ENCODE results near the gene STK16. TPM values are rescaled to one million over a fixed set of nuclear protein-coding genes. Genes with fewer than 3 reads are reported as not detected.
"Not testable (repeated sequence)": the region's sequence is repeated elsewhere in the genome, so short reads cannot be mapped to it uniquely, and the experiment has no call there.

Gene STK16, protein sequence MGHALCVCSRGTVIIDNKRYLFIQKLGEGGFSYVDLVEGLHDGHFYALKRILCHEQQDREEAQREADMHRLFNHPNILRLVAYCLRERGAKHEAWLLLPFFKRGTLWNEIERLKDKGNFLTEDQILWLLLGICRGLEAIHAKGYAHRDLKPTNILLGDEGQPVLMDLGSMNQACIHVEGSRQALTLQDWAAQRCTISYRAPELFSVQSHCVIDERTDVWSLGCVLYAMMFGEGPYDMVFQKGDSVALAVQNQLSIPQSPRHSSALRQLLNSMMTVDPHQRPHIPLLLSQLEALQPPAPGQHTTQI
- polyA plus RNA-seq (ENCODE audit: insufficient read length in 4 of 4) = 10 to 100 TPM; 29.0 to 43.3 (median 36.4) TPM

DNA sequence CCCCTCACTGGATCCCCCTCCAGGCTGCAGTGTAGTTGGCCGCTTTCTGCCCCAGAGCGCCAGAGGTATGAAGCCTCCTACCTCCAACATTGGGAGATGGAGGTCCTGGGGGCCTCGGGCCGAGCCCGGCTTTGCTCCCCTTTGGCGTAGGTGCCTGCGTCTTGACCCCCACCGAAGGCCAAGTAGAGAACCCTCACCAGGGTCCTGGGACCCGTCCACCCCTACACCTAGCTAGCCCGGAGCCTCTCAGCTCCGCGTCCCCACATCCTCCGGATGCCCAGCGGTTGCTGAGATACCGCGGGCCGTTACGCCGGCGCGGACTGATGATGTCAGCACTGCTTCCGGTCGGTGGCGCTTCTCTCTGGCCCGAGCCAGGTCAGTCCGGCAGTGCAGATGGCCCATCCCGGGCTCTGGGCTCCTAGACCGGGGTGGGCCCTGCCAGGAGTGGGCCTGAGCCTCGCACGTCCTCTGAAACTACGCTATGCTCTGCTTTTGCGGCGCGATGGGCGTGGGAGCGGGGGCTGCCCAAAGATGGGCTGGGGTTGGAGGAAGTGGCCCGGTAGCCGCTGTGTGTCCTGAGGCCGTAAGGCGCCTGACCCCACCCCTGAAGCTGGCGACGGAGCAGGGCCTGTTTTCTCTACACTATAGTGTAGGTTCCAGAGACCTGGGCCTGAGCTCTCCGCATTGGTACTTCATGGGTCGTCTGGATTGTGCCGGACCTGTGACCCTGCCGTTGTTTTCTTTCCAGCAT is at the start of gene STK16, which contains the start of gene GLB1L:
Gene STK16, plus strand, starts transcription at position 332 of the 751 bp plus-strand sequence. CDS start 521 bp downstream, outside the sequence.
Gene GLB1L, minus strand, starts transcription at position 297 of the 751 bp plus-strand sequence. CDS start 1,871 bp downstream, outside the sequence.
- peak in 3 of 4 donors; percentile 86 to 89 (median 87) for DNase-seq (ENCODE audit: low read depth in 4 of 4, low spot score in 3 of 4)

DNA sequence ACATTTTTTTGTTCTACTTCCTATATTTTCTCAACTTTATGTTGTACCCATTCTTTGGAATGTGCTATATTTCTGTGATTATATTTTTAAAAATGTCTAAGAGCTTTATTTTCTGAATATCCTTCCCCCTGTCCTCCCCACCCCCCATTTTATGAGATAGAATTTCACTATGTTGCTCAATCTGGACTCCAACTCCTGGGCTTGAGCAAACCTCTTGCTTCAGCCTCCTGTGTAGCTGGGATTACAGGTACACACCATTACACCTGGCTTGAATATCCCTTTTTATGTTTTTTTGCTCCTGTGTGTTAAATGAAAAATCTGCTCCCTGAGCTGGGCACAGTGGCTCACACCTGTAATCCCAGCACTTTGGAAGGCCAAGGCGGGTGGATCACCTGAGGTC is 47.9 kb upstream of the STK16 start:
- DNase-seq (ENCODE audit: low read depth in 4 of 4, low spot score in 3 of 4) = no peak

DNA sequence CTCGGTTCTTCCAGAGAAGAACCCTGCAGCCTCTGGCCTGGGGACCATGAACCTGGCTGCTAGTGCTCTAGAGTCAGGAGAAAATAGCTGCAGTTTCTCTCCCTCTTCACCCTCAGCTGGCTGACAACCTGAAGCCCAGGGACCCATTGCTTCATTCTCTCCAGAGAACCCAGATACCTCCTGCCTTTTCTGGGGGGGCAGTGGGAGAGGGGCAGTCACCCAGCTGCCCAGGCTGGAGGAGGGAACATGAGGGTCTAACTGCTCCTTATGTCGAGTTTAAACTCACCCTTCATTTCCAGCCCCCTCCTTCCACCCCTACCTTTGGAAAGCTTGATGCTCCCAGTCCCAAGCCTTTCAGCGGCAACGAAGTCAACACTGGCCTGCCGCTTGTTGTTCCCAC is 46.3 kb upstream of the STK16 start:
- DNase-seq (ENCODE audit: low read depth in 4 of 4, low spot score in 3 of 4) = no peak

DNA sequence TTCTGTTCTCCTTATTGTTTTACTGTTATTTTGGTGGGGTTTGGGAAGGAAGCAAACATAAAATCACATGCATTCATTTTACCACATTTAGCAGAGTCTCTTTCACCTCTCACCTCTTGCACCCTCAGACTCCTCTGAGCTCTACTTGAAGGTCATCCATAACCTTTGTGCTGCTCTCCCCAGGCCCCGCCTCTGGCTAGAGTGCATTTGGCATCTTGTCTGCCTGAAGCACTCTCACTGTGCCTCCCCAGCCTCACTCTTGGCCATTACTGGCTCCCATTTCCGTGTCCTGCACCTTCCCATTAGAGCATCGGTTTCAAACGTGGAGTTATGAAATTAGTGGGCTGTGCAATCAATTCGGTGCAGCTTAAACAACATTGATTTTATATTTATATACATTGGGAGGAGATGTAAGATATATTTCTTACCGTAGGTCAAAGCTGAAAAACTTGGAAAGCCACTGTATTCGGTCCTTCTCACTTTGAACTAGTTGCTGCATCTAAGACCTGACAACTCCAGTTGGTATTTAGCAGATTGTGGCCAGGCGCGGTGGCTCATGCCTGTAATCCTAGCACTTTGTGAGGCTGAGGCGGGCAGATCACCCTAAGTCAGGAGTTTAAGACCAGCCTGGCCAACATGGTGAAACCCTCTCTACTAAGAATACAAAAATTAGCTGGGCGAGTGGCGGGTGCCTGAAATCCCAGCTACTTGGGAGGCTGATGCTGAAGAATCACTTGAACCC is 45.6 kb upstream of the STK16 start:
- no peak for DNase-seq (ENCODE audit: low read depth in 4 of 4, low spot score in 3 of 4)

DNA sequence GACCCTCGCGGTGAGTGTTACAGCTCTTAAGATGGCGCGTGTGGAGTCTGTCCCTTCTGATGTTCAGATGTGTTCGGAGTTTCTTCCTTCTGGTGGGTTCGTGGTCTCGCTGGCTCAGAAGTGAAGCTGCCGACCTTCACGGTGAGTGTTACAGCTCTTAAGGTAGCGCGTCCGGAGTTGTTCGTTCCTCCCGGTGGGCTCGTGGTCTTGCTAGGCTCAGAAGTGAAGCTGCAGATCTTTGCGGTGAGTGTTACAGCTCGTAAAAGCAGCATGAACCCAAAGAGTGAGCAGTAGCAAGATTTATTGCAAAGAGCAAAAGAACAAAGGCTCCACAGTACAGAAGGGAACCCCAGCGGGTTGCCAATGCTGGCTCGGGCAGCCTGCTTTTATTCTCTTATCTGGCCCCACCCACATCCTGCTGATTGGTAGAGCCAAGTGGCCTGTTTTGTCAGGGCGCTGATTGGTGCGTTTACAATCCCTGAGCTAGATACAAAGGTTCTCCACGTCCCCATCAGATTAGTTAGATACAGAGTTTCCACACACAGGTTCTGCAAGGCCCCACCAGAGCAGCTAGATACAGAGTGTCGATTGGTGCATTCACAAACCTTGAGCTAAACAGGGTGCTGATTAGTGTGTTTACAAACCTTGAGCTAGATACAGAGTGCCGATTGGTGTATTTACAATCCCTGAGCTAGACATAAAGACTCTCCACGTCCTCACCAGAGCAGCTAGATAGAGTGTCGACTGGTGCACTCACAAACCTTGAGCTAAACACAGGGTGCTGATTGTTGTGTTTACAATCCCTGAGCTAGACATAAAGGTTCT is 44.6 kb upstream of the STK16 start:
- DNase-seq (ENCODE audit: low read depth in 4 of 4, low spot score in 3 of 4) = not testable (repeated sequence)

DNA sequence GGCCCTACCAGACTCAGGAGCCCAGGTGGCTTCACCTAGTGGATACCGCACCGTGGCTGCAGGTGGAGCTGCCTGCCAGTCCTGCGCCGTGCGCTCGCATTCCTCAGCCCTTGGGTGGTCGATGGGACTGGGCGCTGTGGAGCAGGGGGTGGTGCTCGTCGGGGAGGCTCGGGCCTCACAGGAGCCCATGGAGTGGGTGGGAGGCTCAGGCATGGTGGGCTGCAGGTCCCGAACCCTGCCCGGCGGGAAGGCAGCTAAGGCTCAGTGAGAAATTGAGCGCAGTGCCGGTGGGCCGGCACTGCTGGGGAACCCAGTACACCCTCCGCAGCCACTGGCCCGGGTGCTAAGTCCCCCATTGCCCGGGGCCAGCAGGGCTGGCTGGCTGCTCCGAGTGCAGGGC is 43.9 kb upstream of the STK16 start:
- DNase-seq (ENCODE audit: low read depth in 4 of 4, low spot score in 3 of 4) = not testable (repeated sequence)

DNA sequence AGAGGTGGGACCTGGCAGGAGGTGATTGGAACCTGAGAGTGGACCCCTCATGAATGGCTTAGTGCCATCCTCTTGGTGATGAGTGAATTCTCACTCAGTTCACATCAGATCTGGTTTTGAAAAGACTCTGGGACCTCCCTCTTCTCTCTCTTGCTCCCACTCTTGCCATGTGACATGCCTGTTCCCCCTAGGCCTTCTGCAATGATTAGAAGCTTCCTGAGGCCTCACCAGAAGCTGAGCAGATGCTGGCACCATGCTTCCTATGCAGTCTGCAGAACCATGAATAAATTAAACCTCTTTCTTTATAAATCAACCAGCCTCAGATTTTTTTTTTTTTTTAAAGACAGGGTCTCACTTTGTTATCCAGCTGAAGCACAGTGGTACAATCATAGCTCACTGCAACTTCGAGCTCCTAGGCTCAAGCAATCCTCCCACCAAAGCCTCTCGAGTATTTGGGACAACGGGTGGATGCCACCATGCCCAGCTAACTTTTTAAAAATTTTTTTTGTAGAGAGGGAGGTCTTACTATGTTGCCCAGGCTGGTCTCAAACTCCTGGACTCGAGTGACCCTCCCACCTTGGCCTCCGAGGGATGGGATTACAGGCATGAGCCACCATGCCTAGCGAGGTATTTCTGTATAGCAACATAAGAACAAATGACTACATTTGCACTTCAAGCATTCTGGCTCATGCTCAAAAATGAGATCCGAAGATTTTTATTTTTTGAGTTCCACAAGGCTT is 40.7 kb upstream of the STK16 start:
- DNase-seq (ENCODE audit: low read depth in 4 of 4, low spot score in 3 of 4) = no peak

DNA sequence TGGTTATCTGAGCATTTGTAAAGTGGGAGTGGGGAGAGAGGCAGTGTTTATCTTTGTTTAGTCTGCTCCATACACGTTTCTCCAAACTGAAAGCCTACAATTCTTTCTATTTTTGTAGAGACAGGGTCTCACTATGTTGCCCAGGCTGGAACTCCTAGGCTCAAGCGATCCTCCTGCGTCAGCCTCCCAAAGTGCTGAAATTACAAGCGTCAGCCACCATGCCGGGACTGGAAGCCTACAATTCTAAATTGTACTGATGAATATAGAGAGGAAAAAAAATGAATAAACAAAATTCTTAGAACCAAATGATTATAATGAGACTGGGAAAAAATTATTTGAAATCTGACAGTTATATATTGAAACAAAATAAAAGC is 40.1 kb upstream of the STK16 start:
- DNase-seq (ENCODE audit: low read depth in 4 of 4, low spot score in 3 of 4) = no peak

DNA sequence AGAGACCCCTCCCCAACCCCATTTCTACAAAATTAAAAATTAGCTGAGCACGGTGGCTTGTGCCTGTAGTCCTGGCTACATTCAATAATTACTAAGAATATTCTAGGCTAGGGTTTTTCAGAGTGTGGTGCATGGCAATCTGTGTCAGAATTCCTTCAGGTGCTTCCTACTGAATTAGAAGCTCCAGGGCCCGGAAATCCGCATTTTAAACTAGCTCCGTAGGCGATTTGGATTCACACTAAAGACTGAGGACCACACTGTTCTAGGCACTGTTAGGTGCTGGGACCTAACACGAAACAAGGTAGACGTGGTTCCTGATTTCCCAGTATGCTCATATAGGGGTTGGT is 39.3 kb upstream of the STK16 start:
- DNase-seq (ENCODE audit: low read depth in 4 of 4, low spot score in 3 of 4) = no peak

DNA sequence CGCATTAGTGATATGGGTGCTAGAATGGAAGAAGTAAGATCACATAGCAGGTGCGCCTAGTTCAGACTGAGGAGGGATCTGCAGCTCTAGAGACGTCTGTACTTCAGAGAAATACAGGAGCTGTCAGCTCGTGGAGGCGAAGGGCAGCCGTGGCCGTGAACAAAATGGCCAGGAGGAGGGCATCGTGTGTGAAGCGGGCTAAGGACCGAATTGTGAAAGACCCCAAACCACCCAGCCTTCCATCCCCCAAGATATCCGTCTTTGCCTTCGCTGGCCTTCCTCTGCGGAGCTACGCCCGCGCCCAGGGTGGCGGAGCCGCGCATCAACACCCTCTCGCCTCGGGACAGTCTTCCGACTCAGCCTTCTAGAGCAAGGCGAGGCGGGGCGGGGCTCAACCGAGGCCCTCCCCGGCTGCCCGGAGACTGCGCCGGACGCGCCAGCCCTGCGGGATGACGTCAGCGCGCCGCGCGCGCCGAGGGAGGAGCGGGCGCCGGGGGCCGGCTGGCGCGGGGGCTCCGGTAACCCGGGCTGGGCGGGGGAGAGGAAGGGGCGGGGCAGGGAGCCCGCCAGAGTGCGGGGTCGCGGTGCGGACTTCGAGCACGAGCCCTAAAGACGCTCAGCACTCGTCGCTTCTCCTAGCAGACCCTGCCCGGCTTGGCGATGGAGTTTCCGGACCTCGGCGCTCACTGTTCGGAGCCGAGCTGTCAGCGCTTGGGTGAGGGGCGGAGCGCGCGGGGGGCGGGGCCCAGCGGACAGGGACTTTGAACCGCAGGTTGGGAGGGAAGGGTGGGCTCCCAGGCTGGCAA is 38.7 kb upstream of the STK16 start, which contains the start of gene ZFAND2B:
Gene ZFAND2B, plus strand, starts transcription at position 455 of the 806 bp plus-strand sequence. Its CDS starts 206 bp downstream, at position 661.
- DNase-seq (ENCODE audit: low read depth in 4 of 4, low spot score in 3 of 4) = peak; percentile 86 to 91 (median 90)

DNA sequence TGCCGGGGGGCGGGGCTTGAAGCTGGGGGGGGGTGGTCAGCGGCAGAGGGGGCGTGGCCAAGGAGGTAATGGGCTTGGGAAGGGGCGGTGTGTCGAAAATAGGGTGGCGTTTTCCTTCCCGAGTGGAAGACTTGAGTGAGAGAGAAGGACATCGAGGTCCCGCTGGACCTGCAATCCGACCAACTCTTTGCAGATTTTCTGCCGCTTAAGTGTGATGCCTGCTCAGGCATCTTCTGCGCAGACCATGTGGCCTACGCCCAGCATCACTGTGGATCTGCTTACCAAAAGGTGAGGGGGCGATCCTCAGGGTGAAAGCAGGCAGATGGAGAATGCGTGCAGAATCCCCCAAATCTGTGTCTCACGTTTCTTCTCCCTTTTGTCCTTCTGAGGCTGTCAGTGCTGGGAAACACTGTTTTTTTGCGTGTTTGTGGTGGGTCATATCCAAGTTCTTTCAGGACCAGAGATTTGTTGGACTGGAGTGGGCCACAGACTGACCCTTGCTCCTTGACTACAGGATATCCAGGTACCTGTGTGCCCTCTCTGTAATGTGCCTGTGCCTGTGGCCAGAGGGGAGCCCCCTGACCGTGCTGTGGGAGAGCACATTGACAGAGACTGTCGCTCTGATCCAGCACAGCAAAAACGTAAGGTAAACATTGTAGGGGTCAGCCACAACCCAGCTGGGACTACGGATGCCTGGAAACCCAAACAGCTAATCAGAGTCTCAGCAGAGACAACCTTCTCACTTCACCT is 38.0 kb upstream of the STK16 start:
- DNase-seq (ENCODE audit: low read depth in 4 of 4, low spot score in 3 of 4) = no peak

DNA sequence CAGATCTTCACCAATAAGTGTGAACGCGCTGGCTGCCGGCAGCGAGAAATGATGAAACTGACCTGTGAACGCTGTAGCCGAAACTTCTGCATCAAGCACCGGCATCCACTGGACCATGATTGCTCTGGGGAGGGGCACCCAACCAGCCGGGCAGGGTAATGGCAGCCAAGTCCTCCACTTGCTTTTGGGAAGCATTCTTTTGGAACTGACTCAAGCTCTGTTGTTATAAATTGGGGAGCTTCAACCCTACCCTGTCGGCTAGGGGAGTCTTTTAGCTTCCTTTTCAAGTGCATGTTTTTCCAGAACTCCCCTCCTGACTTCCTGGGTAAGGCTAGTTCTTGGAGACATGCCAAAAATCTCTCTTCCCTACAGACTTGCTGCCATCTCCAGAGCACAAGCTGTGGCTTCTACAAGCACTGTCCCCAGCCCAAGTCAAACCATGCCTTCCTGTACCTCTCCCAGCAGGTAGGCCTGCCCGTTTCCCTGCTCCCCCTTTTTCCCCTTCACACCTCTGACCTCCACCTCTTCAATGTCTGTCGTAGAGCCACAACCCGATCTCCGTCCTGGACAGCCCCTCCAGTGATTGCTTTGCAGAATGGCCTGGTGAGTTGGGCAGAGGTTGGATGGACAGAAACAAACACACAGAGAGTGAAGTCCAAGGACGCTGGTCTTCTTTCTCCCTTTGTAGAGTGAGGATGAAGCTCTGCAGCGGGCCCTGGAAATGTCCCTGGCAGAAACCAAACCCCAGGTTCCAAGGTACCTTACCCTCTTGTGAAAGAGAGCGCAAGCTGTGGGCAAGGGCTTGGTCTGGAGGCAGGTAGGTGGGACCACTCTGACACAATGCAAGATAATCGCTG is 37.2 kb upstream of the STK16 start:
- DNase-seq (ENCODE audit: low read depth in 4 of 4, low spot score in 3 of 4) = no peak

DNA sequence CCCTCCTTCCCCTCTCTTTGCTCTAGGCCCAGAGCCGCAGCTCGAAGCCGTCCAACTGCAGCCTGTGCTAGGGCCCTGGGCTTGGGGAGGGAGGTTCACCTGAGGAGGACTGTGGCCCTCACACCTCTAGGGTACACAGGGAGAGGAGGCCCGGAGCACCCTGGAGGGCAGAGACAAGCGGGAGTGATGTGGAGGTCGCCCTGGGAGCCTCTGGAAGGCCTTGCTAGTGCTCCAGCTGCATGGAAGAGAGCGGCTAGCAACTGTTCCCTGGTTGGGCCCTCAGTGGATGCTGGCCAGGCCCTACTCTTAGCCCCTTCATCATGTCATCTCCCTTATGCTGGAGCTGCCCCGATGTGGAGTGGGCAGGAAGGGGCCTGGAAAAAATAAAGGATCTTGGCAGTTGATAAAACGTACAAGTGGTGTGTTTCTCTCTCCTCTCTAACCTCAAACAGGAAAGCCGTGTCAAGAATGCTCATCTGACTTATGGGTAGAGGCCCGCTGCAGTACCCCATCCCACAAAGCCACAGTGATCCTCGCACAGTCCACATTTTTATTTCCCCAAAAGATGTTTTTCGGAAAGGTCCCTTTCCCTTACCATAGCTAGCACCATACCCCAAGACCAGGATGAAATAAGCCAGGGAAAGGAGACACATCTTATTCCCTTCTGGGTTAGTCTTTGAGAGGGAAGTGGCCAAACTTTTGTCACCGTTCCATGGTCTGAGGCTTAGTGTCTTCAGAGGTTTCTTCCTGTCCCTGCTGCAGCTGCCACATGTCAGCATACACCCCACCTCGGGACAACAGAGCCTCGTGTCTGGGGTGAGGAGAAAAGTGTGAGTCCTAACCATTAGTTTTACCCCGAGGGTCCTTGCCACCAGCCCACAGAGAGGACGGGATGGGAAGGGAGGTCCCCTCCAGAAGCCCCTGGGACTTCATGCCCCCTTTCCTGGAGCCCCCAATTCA is 35.8 kb upstream of the STK16 start:
- no peak for DNase-seq (ENCODE audit: low read depth in 4 of 4, low spot score in 3 of 4)

DNA sequence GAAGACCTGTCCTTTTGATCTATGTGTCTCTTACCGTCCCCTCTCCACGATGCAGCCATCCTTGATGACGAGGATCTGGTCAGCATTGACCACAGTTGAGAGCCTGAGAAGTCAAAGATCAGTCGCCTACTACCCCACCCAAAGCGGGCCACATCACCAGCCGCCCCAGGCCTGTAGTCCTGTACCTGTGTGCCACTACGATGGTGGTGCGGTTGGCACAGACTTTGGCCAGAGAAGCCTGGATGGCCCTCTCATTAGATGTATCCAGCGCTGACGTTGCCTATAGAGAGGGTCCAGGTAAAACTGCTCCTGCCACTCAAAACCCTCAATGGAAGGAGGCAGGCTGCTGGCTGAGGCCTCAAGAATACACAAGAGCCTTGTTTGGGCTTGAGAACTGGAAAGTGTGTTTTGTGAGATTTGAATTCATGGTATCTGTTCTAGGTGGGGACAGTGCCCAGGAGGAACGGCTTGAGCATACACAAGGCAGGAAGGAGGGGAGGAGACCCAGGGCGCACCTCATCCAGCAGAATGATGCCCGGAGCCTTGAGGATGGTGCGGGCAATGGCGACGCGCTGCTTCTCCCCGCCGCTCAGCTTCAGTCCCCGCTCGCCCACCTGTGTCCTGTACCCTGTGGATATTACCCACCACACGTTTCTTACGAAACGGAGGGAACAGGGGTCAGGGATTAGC is 34.9 kb upstream of the STK16 start:
- DNase-seq (ENCODE audit: low read depth in 4 of 4, low spot score in 3 of 4) = no peak

DNA sequence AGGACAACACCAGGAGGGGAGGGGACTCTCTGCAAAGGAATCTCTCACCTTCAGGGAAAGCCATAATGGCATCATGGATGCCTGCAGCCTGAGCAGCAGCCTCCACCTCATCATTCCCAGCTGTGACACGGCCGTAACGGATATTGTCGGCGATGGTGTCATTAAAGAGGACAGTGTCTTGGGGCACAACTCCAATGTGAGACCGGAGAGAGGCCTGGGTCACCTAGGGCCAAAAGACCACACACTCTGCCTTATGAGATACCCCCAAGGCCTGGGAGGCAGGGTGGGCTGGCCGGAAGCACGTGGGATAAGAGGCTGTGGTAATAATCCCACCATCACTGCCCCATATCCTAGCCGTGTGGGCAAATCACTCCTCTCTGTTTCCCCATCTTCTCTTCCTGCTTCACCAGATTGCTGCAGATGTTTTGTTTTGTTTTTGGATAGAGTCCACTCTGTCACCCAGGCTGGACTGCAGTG is 34.4 kb upstream of the STK16 start:
- no peak for DNase-seq (ENCODE audit: low read depth in 4 of 4, low spot score in 3 of 4)
